HEK293 (cell line): ENCODE measurements around the gene HOXA6.
A peak's percentile ranks its signal among the peaks of the same experiment; 100 is the strongest.

ENCODE experiments used
- CTCF ChIP-seq: fragments of 450-650 bp; formaldehyde crosslinking; IDR thresholded peaks from 2 replicates; pipeline ENCODE4 v1.5.1; 2016; ENCODE audit warnings: missing biosample characterization, missing genetic modification characterization
- FEZF1 ChIP-seq: fragments of 450-650 bp; formaldehyde crosslinking; IDR thresholded peaks from 2 replicates; pipeline ENCODE4 v1.5.1; 2016; ENCODE audit warnings: missing biosample characterization, missing genetic modification characterization
- GLIS1 ChIP-seq: fragments of 450-650 bp; formaldehyde crosslinking; IDR thresholded peaks from 2 replicates; pipeline ENCODE4 v1.5.1; 2016; ENCODE audit warnings: missing biosample characterization, missing genetic modification characterization
- HOXC10 ChIP-seq: sonication (generic); formaldehyde crosslinking; IDR thresholded peaks from 2 replicates; pipeline ENCODE4 v1.8.1; 2023; ENCODE audit warnings: mild to moderate bottlenecking, missing genetic modification reagents
- KLF10 ChIP-seq: fragments of 450-650 bp; IDR thresholded peaks from 2 replicates; pipeline ENCODE4 v1.5.1; 2018; ENCODE audit warnings: missing biosample characterization, mild to moderate bottlenecking, missing genetic modification characterization
- SP3 ChIP-seq: fragments of 450-650 bp; formaldehyde crosslinking; IDR thresholded peaks from 2 replicates; pipeline ENCODE4 v1.5.1; 2016; ENCODE audit warnings: missing biosample characterization, missing genetic modification characterization
- WT1 ChIP-seq: fragments of 450-650 bp; formaldehyde crosslinking; IDR thresholded peaks from 2 replicates; pipeline ENCODE4 v1.5.1; 2016; ENCODE audit warnings: missing biosample characterization, missing genetic modification characterization
- ZBTB10 ChIP-seq: fragments of 450-650 bp; formaldehyde crosslinking; IDR thresholded peaks from 2 replicates; pipeline ENCODE4 v1.5.1; 2016; ENCODE audit warnings: missing biosample characterization, missing genetic modification characterization
- ZBTB21 ChIP-seq: fragments of 450-650 bp; formaldehyde crosslinking; IDR thresholded peaks from 2 replicates; pipeline ENCODE4 v1.5.1; 2017; ENCODE audit warnings: missing biosample characterization, missing genetic modification characterization
- ZNF174 ChIP-seq: fragments of 450-650 bp; formaldehyde crosslinking; IDR thresholded peaks from 2 replicates; pipeline ENCODE4 v1.5.0; 2017; ENCODE audit warnings: missing biosample characterization, mild to moderate bottlenecking, missing genetic modification characterization
- ZNF274 ChIP-seq, 2 experiments: fragments of 200-500 bp in 1 of 2; fragments of 450-650 bp in 1 of 2; sonication (Bioruptor generic) in 1 of 2; formaldehyde crosslinking in 1 of 2; IDR thresholded peaks; 2 replicates each; pipeline versions ENCODE4 v1.5.1 to v1.6.1; 2014 to 2016; ENCODE audit warnings: borderline replicate concordance in 1 of 2, inconsistent platforms in 1 of 2, low read length in 1 of 2, missing biosample characterization in 1 of 2, missing genetic modification characterization in 1 of 2
- ZNF488 ChIP-seq: fragments of 450-650 bp; formaldehyde crosslinking; IDR thresholded peaks from 2 replicates; pipeline ENCODE4 v1.5.1; 2016; ENCODE audit warnings: missing biosample characterization, missing genetic modification characterization
- ZNF558 ChIP-seq: fragments of 450-650 bp; formaldehyde crosslinking; IDR thresholded peaks from 2 replicates; pipeline ENCODE4 v1.5.1; 2016; ENCODE audit warnings: missing biosample characterization, missing genetic modification characterization
- ZNF580 ChIP-seq: fragments of 450-650 bp; formaldehyde crosslinking; IDR thresholded peaks from 2 replicates; pipeline ENCODE4 v1.5.1; 2016; ENCODE audit warnings: missing biosample characterization, missing genetic modification characterization
- ZNF626 ChIP-seq: fragments of 450-650 bp; sonication (Bioruptor Pico); formaldehyde crosslinking; IDR thresholded peaks from 2 replicates; pipeline ENCODE4 v1.5.1; 2018; ENCODE audit warnings: missing biosample characterization, missing genetic modification characterization, inconsistent platforms
- ZNF707 ChIP-seq: fragments of 450-650 bp; formaldehyde crosslinking; IDR thresholded peaks from 2 replicates; pipeline ENCODE4 v1.5.1; 2016; ENCODE audit warnings: missing biosample characterization, missing genetic modification characterization
- ZNF777 ChIP-seq: fragments of 450-650 bp; formaldehyde crosslinking; IDR thresholded peaks from 2 replicates; pipeline ENCODE4 v1.5.1; 2017; ENCODE audit warnings: missing biosample characterization, missing genetic modification characterization, borderline replicate concordance
- ZNF843 ChIP-seq: fragments of 450-650 bp; formaldehyde crosslinking; IDR thresholded peaks from 2 replicates; pipeline ENCODE4 v1.5.1; 2016; ENCODE audit warnings: missing biosample characterization, missing genetic modification characterization
- TF ChIP-seq, protein P1 (sequence below): fragments of 450-650 bp; formaldehyde crosslinking; IDR thresholded peaks from 2 replicates; pipeline ENCODE4 v1.5.1; 2016; ENCODE audit warnings: missing biosample characterization, missing genetic modification characterization
- TF ChIP-seq, protein P2 (sequence below): fragments of 450-650 bp; formaldehyde crosslinking; IDR thresholded peaks from 2 replicates; pipeline ENCODE4 v1.5.1; 2016; ENCODE audit warnings: missing biosample characterization, missing genetic modification characterization

HOXA6 gene

DNA sequence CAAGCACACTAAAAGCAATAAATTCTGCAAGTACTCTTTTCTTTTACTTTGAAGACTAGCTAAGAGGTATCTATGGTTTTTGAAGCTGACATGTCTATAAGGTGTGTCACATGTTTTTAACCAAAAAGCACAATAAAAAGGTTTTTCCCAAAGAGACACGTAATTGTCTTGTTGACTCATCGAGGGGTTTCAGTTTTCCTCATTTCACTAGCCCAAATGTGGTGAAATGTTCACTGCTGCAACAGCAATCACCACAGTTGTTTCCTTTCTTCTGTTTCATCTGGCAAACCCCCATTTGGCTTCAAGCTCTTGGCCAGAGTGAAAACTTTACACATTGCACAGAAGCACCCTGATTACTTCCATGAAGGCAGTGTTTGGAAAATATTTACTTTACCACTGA lies 13.2 kb downstream of the HOXA6 start (continued):
- TF ChIP-seq, protein P1, sequence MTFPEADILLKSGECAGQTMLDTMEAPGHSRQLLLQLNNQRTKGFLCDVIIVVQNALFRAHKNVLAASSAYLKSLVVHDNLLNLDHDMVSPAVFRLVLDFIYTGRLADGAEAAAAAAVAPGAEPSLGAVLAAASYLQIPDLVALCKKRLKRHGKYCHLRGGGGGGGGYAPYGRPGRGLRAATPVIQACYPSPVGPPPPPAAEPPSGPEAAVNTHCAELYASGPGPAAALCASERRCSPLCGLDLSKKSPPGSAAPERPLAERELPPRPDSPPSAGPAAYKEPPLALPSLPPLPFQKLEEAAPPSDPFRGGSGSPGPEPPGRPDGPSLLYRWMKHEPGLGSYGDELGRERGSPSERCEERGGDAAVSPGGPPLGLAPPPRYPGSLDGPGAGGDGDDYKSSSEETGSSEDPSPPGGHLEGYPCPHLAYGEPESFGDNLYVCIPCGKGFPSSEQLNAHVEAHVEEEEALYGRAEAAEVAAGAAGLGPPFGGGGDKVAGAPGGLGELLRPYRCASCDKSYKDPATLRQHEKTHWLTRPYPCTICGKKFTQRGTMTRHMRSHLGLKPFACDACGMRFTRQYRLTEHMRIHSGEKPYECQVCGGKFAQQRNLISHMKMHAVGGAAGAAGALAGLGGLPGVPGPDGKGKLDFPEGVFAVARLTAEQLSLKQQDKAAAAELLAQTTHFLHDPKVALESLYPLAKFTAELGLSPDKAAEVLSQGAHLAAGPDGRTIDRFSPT (tag by site-specific recombination) = no peak
- TF ChIP-seq GLIS1 (tag by site-specific recombination) (no peak), SP3 (tag by site-specific recombination) (no peak), HOXC10 (no peak), ZBTB10 (tag by site-specific recombination) (no peak), ZNF707 (tag by site-specific recombination) (no peak), KLF10 (tag by site-specific recombination) (peak; percentile 35), ZNF777 (tag by site-specific recombination) (no peak), ZNF626 (tag by site-specific recombination) (no peak), ZNF580 (no peak), FEZF1 (tag by site-specific recombination) (peak; percentile 92), WT1 (no peak), CTCF (no peak), ZBTB21 (0 out of 2 replicates have a peak, but pooled peaks have one; percentile 38), ZNF843 (tag by site-specific recombination) (no peak), ZNF174 (tag by site-specific recombination) (no peak), ZNF488 (tag by site-specific recombination) (no peak), ZNF558 (tag by site-specific recombination) (no peak), ZNF274 (IDR thresholded peaks at IDR 0.05; ENCODE audit: low read length) (no peak), ZNF274 (tag by site-specific recombination; IDR thresholded peaks at IDR 0.05; ENCODE audit: borderline replicate concordance) (no peak)
- TF ChIP-seq, protein P2, sequence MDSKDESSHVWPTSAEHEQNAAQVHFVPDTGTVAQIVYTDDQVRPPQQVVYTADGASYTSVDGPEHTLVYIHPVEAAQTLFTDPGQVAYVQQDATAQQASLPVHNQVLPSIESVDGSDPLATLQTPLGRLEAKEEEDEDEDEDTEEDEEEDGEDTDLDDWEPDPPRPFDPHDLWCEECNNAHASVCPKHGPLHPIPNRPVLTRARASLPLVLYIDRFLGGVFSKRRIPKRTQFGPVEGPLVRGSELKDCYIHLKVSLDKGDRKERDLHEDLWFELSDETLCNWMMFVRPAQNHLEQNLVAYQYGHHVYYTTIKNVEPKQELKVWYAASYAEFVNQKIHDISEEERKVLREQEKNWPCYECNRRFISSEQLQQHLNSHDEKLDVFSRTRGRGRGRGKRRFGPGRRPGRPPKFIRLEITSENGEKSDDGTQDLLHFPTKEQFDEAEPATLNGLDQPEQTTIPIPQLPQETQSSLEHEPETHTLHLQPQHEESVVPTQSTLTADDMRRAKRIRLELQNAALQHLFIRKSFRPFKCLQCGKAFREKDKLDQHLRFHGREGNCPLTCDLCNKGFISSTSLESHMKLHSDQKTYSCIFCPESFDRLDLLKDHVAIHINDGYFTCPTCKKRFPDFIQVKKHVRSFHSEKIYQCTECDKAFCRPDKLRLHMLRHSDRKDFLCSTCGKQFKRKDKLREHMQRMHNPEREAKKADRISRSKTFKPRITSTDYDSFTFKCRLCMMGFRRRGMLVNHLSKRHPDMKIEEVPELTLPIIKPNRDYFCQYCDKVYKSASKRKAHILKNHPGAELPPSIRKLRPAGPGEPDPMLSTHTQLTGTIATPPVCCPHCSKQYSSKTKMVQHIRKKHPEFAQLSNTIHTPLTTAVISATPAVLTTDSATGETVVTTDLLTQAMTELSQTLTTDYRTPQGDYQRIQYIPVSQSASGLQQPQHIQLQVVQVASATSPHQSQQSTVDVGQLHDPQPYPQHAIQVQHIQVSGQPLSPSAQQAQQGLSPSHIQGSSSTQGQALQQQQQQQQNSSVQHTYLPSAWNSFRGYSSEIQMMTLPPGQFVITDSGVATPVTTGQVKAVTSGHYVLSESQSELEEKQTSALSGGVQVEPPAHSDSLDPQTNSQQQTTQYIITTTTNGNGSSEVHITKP (tag by site-specific recombination) = 0 out of 2 replicates have a peak, but pooled peaks have one; percentile 23
